Measurements from ENCODE around the gene ZNF674.

ZNF674 gene

DNA sequence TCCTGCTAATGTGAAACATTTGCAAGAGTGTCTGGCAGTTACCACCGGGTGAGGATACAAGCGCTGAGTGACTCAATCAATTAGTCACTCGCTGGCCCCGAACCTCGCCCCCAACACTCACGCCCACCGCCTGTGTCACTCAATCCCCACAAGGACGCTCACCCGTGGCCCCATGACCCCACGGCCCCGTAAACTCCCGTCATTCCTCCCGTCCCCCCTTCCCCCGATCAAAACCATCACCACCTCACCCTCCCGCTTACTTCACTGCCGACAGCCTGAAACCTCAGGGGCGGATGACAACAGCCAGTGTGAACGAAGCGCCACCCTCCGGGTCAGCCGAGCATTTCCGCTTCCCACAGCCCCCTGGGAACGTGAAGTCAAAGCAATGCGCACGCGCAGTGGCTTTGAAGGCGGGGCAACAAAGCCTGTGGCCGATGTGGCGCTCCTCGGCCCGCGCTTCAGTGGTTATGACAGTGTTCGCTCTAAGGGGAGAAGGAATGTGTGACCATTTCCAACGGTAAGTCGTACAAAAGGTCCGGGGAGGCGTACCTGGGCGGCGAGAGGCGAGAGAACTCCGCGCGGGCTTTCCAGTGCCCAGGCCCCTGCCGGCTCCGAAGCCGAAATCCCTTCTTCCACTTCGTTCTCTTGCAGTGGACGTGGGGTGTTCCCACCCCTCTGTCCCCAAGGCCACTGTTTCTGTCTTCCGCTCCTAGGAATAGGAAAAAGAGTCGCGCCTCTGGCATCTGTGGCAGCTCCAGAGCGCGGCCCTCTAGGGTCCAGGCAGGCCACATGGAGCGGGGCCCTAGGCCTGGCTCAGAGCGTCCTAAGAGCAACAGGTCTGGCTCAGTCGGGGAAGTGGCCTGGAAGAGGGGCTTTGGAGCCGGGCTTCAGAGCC, at the start of gene ZNF674:
ZNF674 (minus strand) TSS at position 311 of the 895 bp plus-strand sequence. CDS start 3,334 bp downstream, outside the sequence.
- Histone ChIP-seq H3K9ac (ENCODE audit: low read length) (peak within 1 kb of the TSS; percentile 64), H3K4me1 (ENCODE audit: control insufficient read depth, insufficient read depth, low read length) (peaks cover 3% of the 10 kb centered on the region), H3K27me3 (ENCODE audit: control insufficient read depth, insufficient read depth, low read length) (no peaks in the 10 kb centered on the region), H3K36me3 (ENCODE audit: control insufficient read depth, insufficient read depth, low read length) (peaks cover 2% of the 10 kb centered on the region), H3K4me3 (ENCODE audit: low read length) (peak within 1 kb of the TSS; percentile 73), H3K27ac (ENCODE audit: low read depth, low read length) (peak within 1 kb of the TSS; percentile 41)

DNA sequence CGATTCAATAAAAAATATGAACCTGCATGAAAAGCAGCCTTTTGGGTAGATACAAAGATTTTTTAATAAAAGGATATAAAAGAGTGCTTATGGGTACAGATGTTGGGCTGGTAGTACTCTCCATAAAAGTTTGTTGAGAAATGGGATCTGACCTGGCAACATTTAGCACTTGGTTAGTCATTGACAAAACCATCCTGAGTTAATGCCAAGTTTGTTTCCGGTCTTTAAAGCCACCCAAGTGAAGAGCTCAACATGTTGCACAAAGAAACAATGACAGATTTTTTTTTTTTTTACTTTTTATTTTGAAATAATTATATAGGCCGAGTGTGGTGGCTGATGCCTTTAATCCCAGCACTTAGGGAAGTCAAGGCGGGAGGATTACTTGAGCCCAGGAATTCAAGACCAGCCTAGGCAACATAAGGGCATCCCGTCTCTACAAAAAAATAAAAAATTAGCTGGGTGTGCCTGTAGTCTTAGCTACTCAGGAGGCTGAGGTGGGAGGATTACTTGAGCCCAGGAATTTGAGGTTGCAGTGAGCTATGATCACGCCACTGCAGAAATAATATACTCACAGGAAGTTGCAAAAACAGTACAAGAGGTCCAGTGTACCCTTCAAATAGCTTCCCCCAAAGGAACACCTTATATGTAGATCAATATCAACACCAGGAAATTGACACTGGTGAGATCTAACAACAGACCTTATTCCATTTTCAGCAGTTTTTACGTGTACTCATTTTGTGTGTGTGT, 44.9 kb upstream of the ZNF674 start:
- H3K4me1 ChIP-seq (ENCODE audit: control insufficient read depth, insufficient read depth, low read length) = no peaks in the 10 kb centered on the region
- no peaks in the 10 kb centered on the region for H3K36me3 ChIP-seq (ENCODE audit: control insufficient read depth, insufficient read depth, low read length)
- no peak overlapping the region for H3K4me3 ChIP-seq (ENCODE audit: low read length)
- no peak overlapping the region for H3K27ac ChIP-seq (ENCODE audit: low read depth, low read length)
- no peaks in the 10 kb centered on the region for H3K27me3 ChIP-seq (ENCODE audit: control insufficient read depth, insufficient read depth, low read length)
- no peak overlapping the region for H3K9ac ChIP-seq (ENCODE audit: low read length)

DNA sequence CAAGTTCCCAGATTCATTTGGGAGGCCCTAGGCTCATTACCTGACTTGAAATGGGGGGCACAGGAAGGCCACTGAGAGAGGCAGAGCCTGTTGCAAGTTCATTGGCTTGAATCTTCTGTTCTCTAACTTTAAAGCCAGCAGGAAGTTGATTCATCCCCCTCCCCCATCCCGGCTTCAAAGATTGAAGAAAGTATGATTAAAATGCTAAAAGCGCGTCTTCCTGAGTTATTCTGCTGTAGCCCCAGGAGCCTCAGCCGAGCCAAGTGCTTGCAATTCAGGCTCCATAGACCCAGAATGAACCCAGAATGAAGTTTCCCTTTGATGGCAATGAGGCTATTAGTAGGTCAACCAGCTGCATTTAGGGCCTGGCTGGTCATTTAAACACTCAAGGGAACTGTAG, 43.0 kb upstream of the ZNF674 start:
- Histone ChIP-seq H3K4me1 (ENCODE audit: control insufficient read depth, insufficient read depth, low read length) (no peaks in the 10 kb centered on the region), H3K4me3 (ENCODE audit: low read length) (no peak overlapping the region), H3K36me3 (ENCODE audit: control insufficient read depth, insufficient read depth, low read length) (no peaks in the 10 kb centered on the region), H3K9ac (ENCODE audit: low read length) (no peak overlapping the region), H3K27me3 (ENCODE audit: control insufficient read depth, insufficient read depth, low read length) (no peaks in the 10 kb centered on the region), H3K27ac (ENCODE audit: low read depth, low read length) (no peak overlapping the region)

DNA sequence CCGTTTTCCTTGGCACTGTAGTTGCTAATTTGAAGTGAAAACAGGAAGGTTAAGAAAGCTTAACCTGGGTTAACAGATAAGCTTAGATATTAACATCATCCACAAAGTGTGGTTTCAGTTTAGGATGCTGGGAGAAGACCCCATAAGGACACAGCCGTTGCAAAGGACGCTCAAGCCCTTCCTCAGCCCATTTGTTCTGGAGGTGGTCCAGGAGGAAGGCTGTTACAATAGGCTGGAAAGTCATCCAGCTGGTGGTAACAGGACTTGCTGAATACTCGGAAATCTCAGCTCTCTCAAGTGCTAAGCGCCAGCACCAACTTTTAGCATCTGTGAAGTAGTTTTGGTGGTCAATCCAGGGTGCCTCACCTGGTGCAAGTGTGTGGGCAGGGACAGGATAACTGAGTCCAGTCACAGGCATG, 42.5 kb upstream of the ZNF674 start:
- Histone ChIP-seq H3K27ac (ENCODE audit: low read depth, low read length) (no peak overlapping the region), H3K4me1 (ENCODE audit: control insufficient read depth, insufficient read depth, low read length) (no peaks in the 10 kb centered on the region), H3K36me3 (ENCODE audit: control insufficient read depth, insufficient read depth, low read length) (no peaks in the 10 kb centered on the region), H3K4me3 (ENCODE audit: low read length) (no peak overlapping the region), H3K27me3 (ENCODE audit: control insufficient read depth, insufficient read depth, low read length) (no peaks in the 10 kb centered on the region), H3K9ac (ENCODE audit: low read length) (no peak overlapping the region)

GRCh38 chrX:46587158-46587557, 41.9 kb upstream of the ZNF674 start:
- H3K36me3 ChIP-seq (ENCODE audit: control insufficient read depth, insufficient read depth, low read length) = no peaks in the 10 kb centered on the region
- H3K27ac ChIP-seq (ENCODE audit: low read depth, low read length) = peak overlapping the region; percentile 3
- H3K27me3 ChIP-seq (ENCODE audit: control insufficient read depth, insufficient read depth, low read length) = no peaks in the 10 kb centered on the region
- H3K4me1 ChIP-seq (ENCODE audit: control insufficient read depth, insufficient read depth, low read length) = no peaks in the 10 kb centered on the region
- no peak overlapping the region for H3K9ac ChIP-seq (ENCODE audit: low read length)
- H3K4me3 ChIP-seq (ENCODE audit: low read length) = no peak overlapping the region

- no peak overlapping the region for H3K27ac ChIP-seq (ENCODE audit: low read depth, low read length)
- H3K4me1 ChIP-seq (ENCODE audit: control insufficient read depth, insufficient read depth, low read length) = no peaks in the 10 kb centered on the region
- no peak overlapping the region for H3K9ac ChIP-seq (ENCODE audit: low read length)
- H3K27me3 ChIP-seq (ENCODE audit: control insufficient read depth, insufficient read depth, low read length) = no peaks in the 10 kb centered on the region
- no peaks in the 10 kb centered on the region for H3K36me3 ChIP-seq (ENCODE audit: control insufficient read depth, insufficient read depth, low read length)
- no peak overlapping the region for H3K4me3 ChIP-seq (ENCODE audit: low read length)
These were observed 39.5 kb upstream of the ZNF674 start for GRCh38 chrX:46584736-46585135.

- Histone ChIP-seq H3K9ac (ENCODE audit: low read length) (no peak overlapping the region), H3K4me1 (ENCODE audit: control insufficient read depth, insufficient read depth, low read length) (no peaks in the 10 kb centered on the region), H3K27ac (ENCODE audit: low read depth, low read length) (no peak overlapping the region), H3K4me3 (ENCODE audit: low read length) (no peak overlapping the region), H3K36me3 (ENCODE audit: control insufficient read depth, insufficient read depth, low read length) (no peaks in the 10 kb centered on the region), H3K27me3 (ENCODE audit: control insufficient read depth, insufficient read depth, low read length) (no peaks in the 10 kb centered on the region)
These were observed 37.7 kb upstream of the ZNF674 start for GRCh38 chrX:46582966-46583365.

DNA sequence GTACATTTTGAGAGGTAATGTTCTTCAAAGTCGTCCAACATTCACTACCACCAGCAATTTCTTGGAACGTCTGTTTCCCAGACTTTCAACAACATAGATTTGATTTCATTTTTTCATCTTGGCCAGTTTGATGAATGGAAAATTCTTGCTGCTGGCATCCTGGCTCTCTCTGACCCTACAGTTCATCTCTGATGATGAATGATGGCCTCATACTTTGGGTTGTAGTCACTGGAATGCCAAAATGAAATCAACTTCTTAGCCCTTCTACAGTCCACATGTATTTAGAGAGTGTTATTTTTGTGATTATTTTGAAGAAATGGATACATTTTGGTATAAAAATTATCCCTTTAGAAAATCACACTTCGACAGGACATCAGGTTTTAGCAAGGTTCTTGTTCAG, 37.1 kb upstream of the ZNF674 start:
- H3K4me1 ChIP-seq (ENCODE audit: control insufficient read depth, insufficient read depth, low read length) = no peaks in the 10 kb centered on the region

GRCh38 chrX:46580613-46581012, 35.4 kb upstream of the ZNF674 start:
- H3K4me1 ChIP-seq (ENCODE audit: control insufficient read depth, insufficient read depth, low read length) = no peaks in the 10 kb centered on the region
- H3K9ac ChIP-seq (ENCODE audit: low read length) = no peak overlapping the region
- no peaks in the 10 kb centered on the region for H3K36me3 ChIP-seq (ENCODE audit: control insufficient read depth, insufficient read depth, low read length)
- no peak overlapping the region for H3K4me3 ChIP-seq (ENCODE audit: low read length)
- no peak overlapping the region for H3K27ac ChIP-seq (ENCODE audit: low read depth, low read length)
- H3K27me3 ChIP-seq (ENCODE audit: control insufficient read depth, insufficient read depth, low read length) = peaks cover 4% of the 10 kb centered on the region

More for the DNA sequence above, 37.1 kb upstream of the ZNF674 start:
- Histone ChIP-seq H3K27me3 (ENCODE audit: control insufficient read depth, insufficient read depth, low read length) (no peaks in the 10 kb centered on the region), H3K27ac (ENCODE audit: low read depth, low read length) (no peak overlapping the region), H3K9ac (ENCODE audit: low read length) (no peak overlapping the region), H3K36me3 (ENCODE audit: control insufficient read depth, insufficient read depth, low read length) (no peaks in the 10 kb centered on the region), H3K4me3 (ENCODE audit: low read length) (no peak overlapping the region)

DNA sequence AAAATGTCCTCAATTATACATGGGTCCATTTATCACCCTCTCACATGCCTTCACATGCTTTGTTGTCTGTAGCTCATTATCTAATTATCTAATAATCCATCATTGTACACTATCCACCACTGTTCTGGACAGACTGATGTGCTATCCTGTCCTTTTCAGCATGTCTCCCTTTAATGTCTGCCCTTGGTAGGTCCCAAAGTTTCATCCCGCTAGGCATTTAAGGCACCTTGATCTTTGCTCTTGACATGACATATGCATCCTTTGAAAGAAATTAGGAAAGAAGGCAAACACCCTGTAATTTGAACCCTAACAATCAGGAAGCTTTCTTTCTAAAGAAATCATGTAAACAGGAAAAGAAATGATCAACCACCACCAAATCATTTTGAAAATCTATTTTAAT, 34.0 kb upstream of the ZNF674 start:
- Histone ChIP-seq H3K4me3 (ENCODE audit: low read length) (no peak overlapping the region), H3K27ac (ENCODE audit: low read depth, low read length) (no peak overlapping the region), H3K36me3 (ENCODE audit: control insufficient read depth, insufficient read depth, low read length) (no peaks in the 10 kb centered on the region), H3K27me3 (ENCODE audit: control insufficient read depth, insufficient read depth, low read length) (peaks cover 4% of the 10 kb centered on the region), H3K9ac (ENCODE audit: low read length) (no peak overlapping the region), H3K4me1 (ENCODE audit: control insufficient read depth, insufficient read depth, low read length) (no peaks in the 10 kb centered on the region)

- Histone ChIP-seq H3K4me1 (ENCODE audit: control insufficient read depth, insufficient read depth, low read length) (no peaks in the 10 kb centered on the region), H3K27ac (ENCODE audit: low read depth, low read length) (no peak overlapping the region), H3K9ac (ENCODE audit: low read length) (no peak overlapping the region), H3K36me3 (ENCODE audit: control insufficient read depth, insufficient read depth, low read length) (no peaks in the 10 kb centered on the region), H3K4me3 (ENCODE audit: low read length) (no peak overlapping the region), H3K27me3 (ENCODE audit: control insufficient read depth, insufficient read depth, low read length) (peaks cover 4% of the 10 kb centered on the region)
These were observed 32.2 kb upstream of the ZNF674 start for GRCh38 chrX:46577221-46578005.

DNA sequence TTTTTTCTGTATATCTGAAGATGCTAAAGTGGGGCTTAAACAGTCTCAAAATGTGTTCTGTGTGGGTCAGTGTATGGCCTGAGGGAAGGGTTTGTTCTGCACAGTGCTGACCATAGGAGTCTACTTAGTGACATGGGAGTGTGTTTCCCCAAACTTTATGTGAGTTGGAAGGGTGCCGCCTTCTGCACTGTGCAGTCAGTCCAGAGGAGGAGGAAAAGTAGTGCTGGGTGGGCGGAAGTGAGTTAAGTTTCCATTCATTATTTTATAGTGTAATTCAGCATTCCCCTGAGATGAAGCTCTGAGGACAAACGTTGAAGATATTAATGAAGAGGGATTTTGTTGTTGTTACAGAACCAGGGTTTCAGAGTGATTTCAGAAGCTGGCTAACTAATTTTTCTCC, 31.2 kb upstream of the ZNF674 start:
- Histone ChIP-seq H3K4me3 (ENCODE audit: low read length) (no peak overlapping the region), H3K4me1 (ENCODE audit: control insufficient read depth, insufficient read depth, low read length) (no peaks in the 10 kb centered on the region), H3K36me3 (ENCODE audit: control insufficient read depth, insufficient read depth, low read length) (no peaks in the 10 kb centered on the region), H3K27me3 (ENCODE audit: control insufficient read depth, insufficient read depth, low read length) (peaks cover 7% of the 10 kb centered on the region), H3K9ac (ENCODE audit: low read length) (no peak overlapping the region), H3K27ac (ENCODE audit: low read depth, low read length) (no peak overlapping the region)
